Sigmoid colon (tissue), 7 donors: Measurements from ENCODE around the gene FGF2. TPM values are rescaled to one million over a fixed set of nuclear protein-coding genes. Genes with fewer than 3 reads are reported as not detected.

ENCODE experiments used
- DNase-seq: peaks from one replicate; pipeline ENCODE4 v3.0.0-alpha.2; 2019
- H3K27ac ChIP-seq, 4 donors: fragments of 200-600 bp; sonication (generic); one replicate each; pipeline ENCODE4 v1.5.1; 2016 to 2019; ENCODE audit warnings: mild to moderate bottlenecking in 1 of 4
- H3K27me3 ChIP-seq, 3 donors: fragments of 200-600 bp; sonication (generic); one replicate each; pipeline ENCODE4 v1.5.1; 2019; ENCODE audit warnings: mild to moderate bottlenecking in 1 of 3
- H3K36me3 ChIP-seq, 4 donors: fragments of 200-600 bp; sonication (generic); one replicate each; pipeline ENCODE4 v1.5.1; 2016 to 2019
- H3K4me1 ChIP-seq, 4 donors: fragments of 200-600 bp; sonication (generic); one replicate each; pipeline ENCODE4 v1.5.1; 2017 to 2019
- H3K4me3 ChIP-seq, 4 donors: fragments of 200-600 bp; sonication (generic); one replicate each; pipeline ENCODE4 v1.5.1; 2017 to 2019; ENCODE audit warnings: mild to moderate bottlenecking in 2 of 4, moderate library complexity in 1 of 4
- H3K9me3 ChIP-seq, 4 donors: fragments of 200-600 bp in 3 of 4; sonication (generic) in 3 of 4; one replicate each; pipeline versions ENCODE4 v1.5.1 to v1.6.1; 2013 to 2019
- CTCF ChIP-seq, 4 experiments: fragments of 450-650 bp in 3 of 4; fragments of 200-600 bp in 1 of 4; IDR thresholded peaks; one replicate each; pipeline ENCODE4 v1.5.1; 2016 to 2019; ENCODE audit warnings: antibody characterized with exemption in 4 of 4, mild to moderate bottlenecking in 3 of 4, moderate library complexity in 2 of 4
- EP300 ChIP-seq, 4 donors: sonication (generic); formaldehyde crosslinking; IDR thresholded peaks; one replicate each; pipeline ENCODE4 v1.6.1; 2017; ENCODE audit warnings: antibody characterized with exemption in 4 of 4
- POLR2A ChIP-seq, 2 donors: fragments of 450-650 bp; IDR thresholded peaks; one replicate each; pipeline ENCODE4 v1.6.1; 2016; ENCODE audit warnings: antibody characterized with exemption in 2 of 2, mild to moderate bottlenecking in 2 of 2, moderate library complexity in 2 of 2
- POLR2AphosphoS5 ChIP-seq, 4 donors: sonication (generic); formaldehyde crosslinking; IDR thresholded peaks; one replicate each; pipeline ENCODE4 v1.6.1; 2017; ENCODE audit warnings: antibody characterized with exemption in 4 of 4
- WGBS, 2 donors: extraction: QIAGEN DNeasy Blood & Tissue Kit; methylation state at CpG; one replicate each; pipeline ENCODE4 v1.1.7; 2013; 5-methylcytosine and 5-hydroxymethylcytosine counted together
- intact Hi-C: fragments of 100-400 bp; cut with DNase I; formaldehyde crosslinking; loops from one replicate; pipeline ENCODE4 v1.15.1; 2023
- polyA plus RNA-seq, 3 donors: library from polyadenylated mRNA; stranded (reverse); fragments of 200-250 nt; gene quantifications; one replicate each; pipeline ENCODE4 v1.2.3, GENCODE V29; 2013
- total RNA-seq, 4 donors: library from RNA; depleted of rRNA; stranded (reverse); fragments of >200 nt; gene quantifications; one replicate each; pipeline ENCODE4 v1.1.0, GENCODE V29; 2016
- donor health status: healthy with polysubstance abuse.
- donor health status: Bipolar disorder and iron deficiency.
- donor health status: healthy.

Gene FGF2
- total and polyA plus RNA-seq, 7 donors = 0.46 to 54.7 (median 37.4) TPM

GRCh38 chr4:122946142-122946541, 119.5 kb downstream of the FGF2 start:
- Histone ChIP-seq H3K4me3 (no peak overlapping the region), H3K9me3 (no peaks in the 10 kb centered on the region), H3K36me3 (peaks cover 6 to 54% (median 9%) of the 10 kb centered on the region in 4 donors), H3K27ac (no peak overlapping the region), H3K27me3 (no peaks in the 10 kb centered on the region), H3K4me1 (no peaks in the 10 kb centered on the region)
- no peak for DNase-seq
- 97 to 98% methylated on average over 1 of the region's 1 CpG for WGBS, 2 donors
- intact Hi-C loops = no loop called here
- TF ChIP-seq POLR2AphosphoS5 (IDR thresholded peaks at IDR 0.05) = no peak
- TF ChIP-seq POLR2A (IDR thresholded peaks at IDR 0.05) = no peak
- TF ChIP-seq EP300 (IDR thresholded peaks at IDR 0.05) = no peak
- TF ChIP-seq CTCF (IDR thresholded peaks at IDR 0.05) = no peak

Other genes with a start within 250 kb of the FGF2 start
- gene IL21, start 205.8 kb upstream of the FGF2 start, total RNA-seq = not detected
- under 1 TPM in 1 of 3 donors, not detected in 2; 0.63 TPM for gene IL21, start 205.8 kb upstream of the FGF2 start, polyA plus RNA-seq
- 1 to 10 TPM; 2.2 to 5.1 (median 3.8) TPM for gene BBS12, start 94.1 kb upstream of the FGF2 start, total RNA-seq
- 1 to 10 TPM; 1.8 to 3.7 (median 1.8) TPM for gene BBS12, start 94.1 kb upstream of the FGF2 start, polyA plus RNA-seq
- 1 to 10 TPM; 5.0 to 9.4 (median 7.2) TPM for gene NUDT6, start 95.8 kb downstream of the FGF2 start, total RNA-seq
- gene NUDT6, start 95.8 kb downstream of the FGF2 start, polyA plus RNA-seq = 10 to 100 TPM in 1 of 3 donors, 1 to 10 TPM in 2; 5.9 to 10.4 (median 9.0) TPM